Measurements from ENCODE around the gene ZNF554. TPM values are rescaled to one million over a fixed set of nuclear protein-coding genes. Genes with fewer than 3 reads are reported as not detected.

ZNF554 gene
- total RNA-seq, 1 donor from 2014 or later, result 6.9 TPM

DNA sequence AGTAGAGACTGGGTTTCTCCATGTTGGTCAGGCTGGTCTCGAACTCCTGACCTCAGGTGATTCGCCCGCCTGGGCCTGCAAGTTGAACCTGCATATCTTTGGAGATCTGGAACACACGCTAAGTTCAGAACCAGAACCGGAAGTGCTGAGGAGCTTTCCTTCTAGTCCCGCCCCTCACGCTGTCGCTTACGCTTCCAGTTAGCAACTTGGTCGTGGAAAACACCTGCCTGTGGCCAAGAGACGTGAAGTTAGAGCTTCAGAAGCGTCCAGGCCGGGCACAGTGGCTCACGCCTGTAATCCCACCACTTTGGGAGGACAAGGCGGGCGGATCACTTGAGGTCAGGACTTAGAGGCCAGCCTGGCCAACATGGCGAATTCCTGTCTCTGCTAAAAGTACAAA, 66.1 kb downstream of the ZNF554 start:
- Histone ChIP-seq H3K27me3 (no peaks in the 10 kb centered on the region), H3K27ac (no peak overlapping the region), H3K36me3 (no peaks in the 10 kb centered on the region), H3K4me3 (no peak overlapping the region), H3K9me3 (no peaks in the 10 kb centered on the region), H3K4me1 (peaks cover 7% of the 10 kb centered on the region)
- TF ChIP-seq POLR2A (IDR thresholded peaks at IDR 0.05), result no peak
- no peak for TF ChIP-seq POLR2AphosphoS5 (IDR thresholded peaks at IDR 0.05; ENCODE audit: insufficient read depth in 1 of 2, low read depth in 1 of 2)
- TF ChIP-seq, protein P1, sequence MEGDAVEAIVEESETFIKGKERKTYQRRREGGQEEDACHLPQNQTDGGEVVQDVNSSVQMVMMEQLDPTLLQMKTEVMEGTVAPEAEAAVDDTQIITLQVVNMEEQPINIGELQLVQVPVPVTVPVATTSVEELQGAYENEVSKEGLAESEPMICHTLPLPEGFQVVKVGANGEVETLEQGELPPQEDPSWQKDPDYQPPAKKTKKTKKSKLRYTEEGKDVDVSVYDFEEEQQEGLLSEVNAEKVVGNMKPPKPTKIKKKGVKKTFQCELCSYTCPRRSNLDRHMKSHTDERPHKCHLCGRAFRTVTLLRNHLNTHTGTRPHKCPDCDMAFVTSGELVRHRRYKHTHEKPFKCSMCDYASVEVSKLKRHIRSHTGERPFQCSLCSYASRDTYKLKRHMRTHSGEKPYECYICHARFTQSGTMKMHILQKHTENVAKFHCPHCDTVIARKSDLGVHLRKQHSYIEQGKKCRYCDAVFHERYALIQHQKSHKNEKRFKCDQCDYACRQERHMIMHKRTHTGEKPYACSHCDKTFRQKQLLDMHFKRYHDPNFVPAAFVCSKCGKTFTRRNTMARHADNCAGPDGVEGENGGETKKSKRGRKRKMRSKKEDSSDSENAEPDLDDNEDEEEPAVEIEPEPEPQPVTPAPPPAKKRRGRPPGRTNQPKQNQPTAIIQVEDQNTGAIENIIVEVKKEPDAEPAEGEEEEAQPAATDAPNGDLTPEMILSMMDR (IDR thresholded peaks at IDR 0.05), result no peak
- intact Hi-C loops (cut with DNase I), result no loop called here
- no peak for DNase-seq (ENCODE audit: extremely low spot score in 2 of 2)

Other genes with a start within 250 kb of the ZNF554 start
- 2.0 TPM for gene GNG7, start 117.2 kb upstream of the ZNF554 start, total RNA-seq
- gene DIRAS1, start 98.5 kb upstream of the ZNF554 start, total RNA-seq, result 2.0 TPM
- 27.7 TPM for gene SLC39A3, start 79.9 kb upstream of the ZNF554 start, total RNA-seq
- 58.4 TPM for gene SGTA, start 36.6 kb upstream of the ZNF554 start, total RNA-seq
- gene THOP1, start 34.4 kb upstream of the ZNF554 start, total RNA-seq, result 28.5 TPM
- gene ZNF555, start 21.6 kb downstream of the ZNF554 start, total RNA-seq, result 3.7 TPM
- gene ZNF556, start 47.5 kb downstream of the ZNF554 start, total RNA-seq, result not detected
- 7.4 TPM for gene ZNF57, start 81.1 kb downstream of the ZNF554 start, total RNA-seq
- 6.4 TPM for gene ZNF77, start 125.1 kb downstream of the ZNF554 start, total RNA-seq
- 10.6 TPM for gene TLE6, start 157.7 kb downstream of the ZNF554 start, total RNA-seq
- gene TLE2, start 209.4 kb downstream of the ZNF554 start, total RNA-seq, result 28.2 TPM
- 451 TPM for gene TLE5, start 242.6 kb downstream of the ZNF554 start, total RNA-seq